ENCODE results near the gene ARL8A.
A peak's percentile ranks its signal among the peaks of the same experiment; 100 is the strongest.

The ARL8A gene

DNA sequence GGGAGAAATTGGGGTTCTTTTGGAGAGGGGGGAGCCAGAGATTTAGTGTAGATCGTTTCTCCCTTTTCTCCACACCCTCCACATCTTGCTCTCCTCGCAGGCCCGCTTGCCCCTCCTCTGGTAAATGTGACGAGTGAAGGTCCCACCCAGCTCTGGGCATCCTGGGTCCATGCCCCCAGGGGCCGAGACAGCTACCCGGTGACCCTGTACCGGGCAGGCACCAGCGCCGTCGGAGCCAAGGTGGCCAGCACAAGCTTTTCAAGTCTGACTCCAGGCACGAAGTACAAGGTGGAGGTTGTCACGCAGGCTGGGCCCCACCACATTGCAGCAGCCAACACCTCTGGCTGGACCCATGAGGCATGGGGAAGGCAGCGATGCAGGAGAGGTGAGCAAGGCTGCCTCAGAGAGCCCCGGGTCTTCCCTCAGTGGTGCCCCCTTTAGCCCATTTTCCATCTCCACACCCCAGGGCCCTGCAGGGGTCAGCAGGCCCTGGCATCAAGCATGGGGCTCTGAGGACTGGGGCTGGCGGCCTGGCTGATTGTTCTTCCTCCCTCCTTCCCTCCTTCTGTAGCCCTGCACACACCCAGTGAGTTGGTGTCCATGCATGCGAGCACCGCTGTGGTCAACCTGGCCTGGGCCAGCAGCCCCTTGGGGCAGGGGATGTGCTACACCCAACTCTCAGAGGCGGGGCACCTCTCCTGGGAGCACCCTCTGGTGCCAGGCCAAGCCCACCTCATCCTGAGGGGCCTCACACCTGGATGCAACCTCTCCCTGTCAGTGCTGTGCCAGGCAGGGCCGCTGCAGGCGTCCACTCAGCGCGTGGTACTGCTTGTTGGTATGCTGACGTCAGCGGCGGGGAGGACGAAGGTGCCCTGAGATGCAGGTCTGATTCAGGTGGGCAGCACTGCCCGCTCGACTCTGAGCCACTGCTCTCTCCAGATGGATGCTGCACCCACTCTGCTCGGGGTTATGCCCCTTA, 32.7 kb upstream of the ARL8A start:
- Histone ChIP-seq H3K9ac (ENCODE audit: low read depth, low read length, poor library complexity, severe bottlenecking) (no peak overlapping the region), H3K27me3 (ENCODE audit: insufficient read depth, low read length, poor library complexity, severe bottlenecking) (no peaks in the 10 kb centered on the region), H3F3A (ENCODE audit: low read depth) (no peaks in the 10 kb centered on the region), H3K4me2 (ENCODE audit: low read depth, low read length, poor library complexity, severe bottlenecking) (no peak overlapping the region), H2AFZ (ENCODE audit: low read length) (no peak overlapping the region), H3K9me2 (replicated peaks; ENCODE audit: low read depth, low read length) (no peaks in the 10 kb centered on the region), H3K36me3 (ENCODE audit: insufficient read depth, low read length) (no peaks in the 10 kb centered on the region), H3K4me3 (ENCODE audit: low read length, poor library complexity, severe bottlenecking) (no peak overlapping the region), H3K9me3 (ENCODE audit: insufficient read depth, low read depth, low read length) (no peaks in the 10 kb centered on the region), H3K79me2 (ENCODE audit: insufficient read depth, low read length) (no peaks in the 10 kb centered on the region), H3K4me1 (ENCODE audit: insufficient read depth, low read length, poor library complexity, severe bottlenecking) (no peaks in the 10 kb centered on the region), H4K20me1 (ENCODE audit: insufficient read depth, low read length, poor library complexity, severe bottlenecking) (no peaks in the 10 kb centered on the region)
- TF ChIP-seq EZH2phosphoT487 (IDR thresholded peaks at IDR 0.05; ENCODE audit: borderline replicate concordance), result no peak
- TF ChIP-seq CTCF (conservative IDR thresholded peaks at IDR 0.05; ENCODE audit: low read length), result peak; percentile 30; the same call in 1 of the 2 replicates

- no peaks in the 10 kb centered on the region for H3K36me3 ChIP-seq (ENCODE audit: insufficient read depth, low read length)
- no peak overlapping the region for H3K4me3 ChIP-seq (ENCODE audit: low read length, poor library complexity, severe bottlenecking)
- no peaks in the 10 kb centered on the region for H3K27me3 ChIP-seq (ENCODE audit: insufficient read depth, low read length, poor library complexity, severe bottlenecking)
- no peak overlapping the region for H3K4me2 ChIP-seq (ENCODE audit: low read depth, low read length, poor library complexity, severe bottlenecking)
- no peaks in the 10 kb centered on the region for H3F3A ChIP-seq (ENCODE audit: low read depth)
- no peaks in the 10 kb centered on the region for H3K79me2 ChIP-seq (ENCODE audit: insufficient read depth, low read length)
- H3K9me2 ChIP-seq (replicated peaks; ENCODE audit: low read depth, low read length), result no peaks in the 10 kb centered on the region
- no peak overlapping the region for H3K9ac ChIP-seq (ENCODE audit: low read depth, low read length, poor library complexity, severe bottlenecking)
- no peak for TF ChIP-seq EZH2phosphoT487 (IDR thresholded peaks at IDR 0.05; ENCODE audit: borderline replicate concordance)
- TF ChIP-seq CTCF (conservative IDR thresholded peaks at IDR 0.05; ENCODE audit: low read length), result no peak
- no peaks in the 10 kb centered on the region for H4K20me1 ChIP-seq (ENCODE audit: insufficient read depth, low read length, poor library complexity, severe bottlenecking)
- no peaks in the 10 kb centered on the region for H3K4me1 ChIP-seq (ENCODE audit: insufficient read depth, low read length, poor library complexity, severe bottlenecking)
- no peak overlapping the region for H2AFZ ChIP-seq (ENCODE audit: low read length)
- no peaks in the 10 kb centered on the region for H3K9me3 ChIP-seq (ENCODE audit: insufficient read depth, low read depth, low read length)
Observed at GRCh38 chr1:202173993-202174392, 29.5 kb upstream of the ARL8A start.

- Histone ChIP-seq H3K36me3 (ENCODE audit: insufficient read depth, low read length) (no peaks in the 10 kb centered on the region), H3K9ac (ENCODE audit: low read depth, low read length, poor library complexity, severe bottlenecking) (no peak overlapping the region), H3K27me3 (ENCODE audit: insufficient read depth, low read length, poor library complexity, severe bottlenecking) (no peaks in the 10 kb centered on the region), H3K9me2 (replicated peaks; ENCODE audit: low read depth, low read length) (no peaks in the 10 kb centered on the region), H4K20me1 (ENCODE audit: insufficient read depth, low read length, poor library complexity, severe bottlenecking) (no peaks in the 10 kb centered on the region), H3K4me2 (ENCODE audit: low read depth, low read length, poor library complexity, severe bottlenecking) (no peak overlapping the region), H3K9me3 (ENCODE audit: insufficient read depth, low read depth, low read length) (no peaks in the 10 kb centered on the region), H3K79me2 (ENCODE audit: insufficient read depth, low read length) (no peaks in the 10 kb centered on the region), H2AFZ (ENCODE audit: low read length) (no peak overlapping the region), H3K4me3 (ENCODE audit: low read length, poor library complexity, severe bottlenecking) (no peak overlapping the region), H3F3A (ENCODE audit: low read depth) (no peaks in the 10 kb centered on the region), H3K4me1 (ENCODE audit: insufficient read depth, low read length, poor library complexity, severe bottlenecking) (peaks cover under 1% of the 10 kb centered on the region)
- no peak for TF ChIP-seq CTCF (conservative IDR thresholded peaks at IDR 0.05; ENCODE audit: low read length)
- no peak for TF ChIP-seq EZH2phosphoT487 (IDR thresholded peaks at IDR 0.05; ENCODE audit: borderline replicate concordance)
Observed at GRCh38 chr1:202172015-202172355, 27.4 kb upstream of the ARL8A start.

All from Loucy (cell line).